HG02571 (cell line): ENCODE results near the gene RHOT1.
"Not testable (repeated sequence)": the region's sequence is repeated elsewhere in the genome, so short reads cannot be mapped to it uniquely, and the experiment has no call there.

ENCODE experiments used
- ATAC-seq: cut with Tn5 transposase; IDR thresholded peaks from one replicate; pipeline ENCODE4 v1.9.1; 2021; ENCODE audit warnings: mild to moderate bottlenecking, moderate library complexity; ENCODE audit not compliant: unreplicated experiment

The RHOT1 gene

DNA sequence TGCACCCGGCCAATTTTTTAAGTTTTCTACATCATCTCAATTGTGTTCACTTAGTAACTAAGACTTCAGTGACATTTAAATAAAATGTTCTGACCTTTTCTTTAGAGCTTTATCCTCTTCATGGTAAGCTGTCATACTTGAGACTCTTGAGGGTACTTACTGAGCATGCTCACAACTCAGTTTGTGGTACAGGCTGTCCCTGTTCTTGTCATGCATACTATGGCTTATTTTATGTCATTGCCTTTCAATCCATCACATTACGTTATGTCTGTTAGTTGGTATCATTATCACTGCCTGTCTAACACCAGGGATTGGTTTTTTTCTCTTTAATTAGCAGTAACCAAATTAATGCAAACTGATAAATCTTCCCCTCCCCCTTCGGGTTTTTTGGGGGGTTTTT, 81.4 kb downstream of the RHOT1 start:
- ATAC-seq: no peak

DNA sequence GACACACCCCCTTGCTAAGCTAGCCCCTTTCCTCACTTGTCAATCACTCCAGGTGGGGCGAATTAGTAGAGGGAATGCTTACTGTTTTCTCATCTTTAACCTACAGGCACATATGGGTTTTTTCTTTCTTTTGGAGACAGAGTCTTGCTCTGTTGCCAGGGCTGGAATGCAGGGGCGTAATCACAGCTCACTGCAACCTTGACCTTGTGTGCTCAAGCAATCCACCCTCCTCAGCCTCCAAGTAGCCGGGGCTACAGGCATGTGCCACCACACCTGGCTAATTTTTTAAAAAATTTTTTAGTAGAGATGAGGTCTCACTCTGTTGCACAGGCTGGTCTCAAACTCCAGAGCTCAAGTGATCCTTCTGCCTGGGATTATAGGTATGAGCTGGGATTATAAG, 84.6 kb downstream of the RHOT1 start:
- ATAC-seq: no peak

DNA sequence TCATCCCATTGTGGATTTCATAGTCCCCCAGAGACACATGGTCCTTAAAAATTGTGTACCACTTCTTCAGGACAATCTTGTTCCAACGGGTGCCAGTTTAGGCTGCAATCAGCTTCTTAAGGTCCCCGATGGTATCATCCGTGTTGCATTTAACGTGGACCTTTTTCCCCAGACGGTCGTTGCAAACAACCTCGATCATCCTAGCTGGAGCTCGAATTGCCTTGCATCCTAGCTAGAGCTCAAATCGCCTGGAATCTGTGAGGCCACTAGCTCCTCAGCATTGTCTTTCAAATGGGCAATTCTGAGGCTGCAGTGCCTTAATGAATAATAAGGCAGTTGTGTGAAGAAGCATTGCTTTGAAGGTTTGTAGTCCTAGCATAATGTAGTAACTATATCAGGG, 85.6 kb downstream of the RHOT1 start:
- ATAC-seq: no peak

DNA sequence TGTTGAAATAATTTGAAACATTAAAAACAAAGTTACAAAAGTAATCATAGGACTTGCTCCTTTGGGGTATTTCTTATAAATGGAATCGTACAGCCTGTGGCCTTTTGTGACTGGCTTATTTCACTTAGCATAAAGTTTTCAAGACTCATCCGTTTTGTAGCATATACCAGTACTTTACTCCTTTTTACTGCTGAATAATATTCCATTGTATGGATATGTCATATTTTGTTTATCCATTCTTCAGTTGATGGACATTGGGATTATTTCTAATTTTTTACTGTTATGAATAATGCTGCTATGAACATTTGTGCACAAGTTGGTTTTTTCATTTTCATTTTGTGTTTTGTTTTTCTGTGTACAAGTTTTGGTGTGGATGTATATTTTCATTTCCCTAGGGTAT, 93.3 kb downstream of the RHOT1 start:
- no peak for ATAC-seq

DNA sequence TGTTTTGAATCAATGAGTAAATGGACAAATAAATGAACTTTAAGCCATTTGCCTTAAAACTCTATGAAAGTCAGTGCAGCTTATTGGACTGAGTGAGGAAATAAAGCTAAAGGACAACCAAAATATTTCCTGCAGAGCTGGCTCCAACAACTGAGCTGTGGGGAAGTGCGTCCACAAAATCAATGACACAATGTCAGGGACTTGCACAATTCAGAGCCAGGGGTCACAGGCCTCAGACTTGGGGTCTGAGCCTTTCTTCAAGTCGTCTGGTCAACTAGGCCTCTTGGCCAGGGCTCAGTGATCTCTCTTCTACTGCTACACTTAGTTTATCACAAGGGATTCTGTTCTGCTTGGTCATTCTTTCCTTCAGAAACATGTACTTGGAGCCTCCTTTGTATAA, 97.2 kb downstream of the RHOT1 start:
- ATAC-seq: no peak

DNA sequence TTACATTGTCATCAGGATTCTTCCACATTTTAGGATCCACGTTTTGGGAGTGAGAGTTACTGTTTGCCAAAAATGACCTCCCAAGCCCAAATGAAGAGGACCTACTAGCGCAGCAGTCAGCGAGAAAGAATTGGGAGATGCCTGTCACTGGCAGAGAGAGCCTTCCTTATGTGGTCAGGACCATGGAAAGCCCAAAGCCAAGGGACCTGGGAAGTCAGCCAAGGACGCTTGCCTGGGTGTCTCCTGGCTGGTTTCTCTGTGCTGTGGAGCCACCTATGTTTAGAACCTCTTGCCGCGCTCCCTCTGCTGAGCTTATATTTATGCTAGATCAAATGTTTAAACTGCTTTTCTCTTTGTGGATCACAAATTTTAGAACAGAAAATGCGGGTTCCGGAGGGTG, 98.4 kb downstream of the RHOT1 start:
- ATAC-seq: no peak

DNA sequence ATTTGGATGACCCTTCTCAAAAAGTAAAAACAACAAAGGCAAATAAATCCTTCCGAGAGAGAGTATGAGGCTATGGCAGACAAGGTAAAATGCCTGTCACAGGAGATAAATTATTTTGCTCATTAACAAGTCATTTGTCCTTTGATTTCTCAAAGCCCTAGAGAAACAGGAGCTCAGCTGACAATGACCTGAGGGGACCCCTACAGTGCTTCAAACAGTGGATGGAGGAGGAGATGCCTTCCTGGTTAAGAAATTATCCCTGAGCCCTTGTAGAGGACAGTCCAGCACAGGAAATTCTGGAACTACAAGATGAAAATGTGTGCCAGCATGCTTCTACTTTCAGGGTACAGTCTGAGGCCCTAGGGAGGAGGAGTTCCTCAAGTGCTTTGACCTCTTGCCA, 99.3 kb downstream of the RHOT1 start:
- ATAC-seq: no peak

DNA sequence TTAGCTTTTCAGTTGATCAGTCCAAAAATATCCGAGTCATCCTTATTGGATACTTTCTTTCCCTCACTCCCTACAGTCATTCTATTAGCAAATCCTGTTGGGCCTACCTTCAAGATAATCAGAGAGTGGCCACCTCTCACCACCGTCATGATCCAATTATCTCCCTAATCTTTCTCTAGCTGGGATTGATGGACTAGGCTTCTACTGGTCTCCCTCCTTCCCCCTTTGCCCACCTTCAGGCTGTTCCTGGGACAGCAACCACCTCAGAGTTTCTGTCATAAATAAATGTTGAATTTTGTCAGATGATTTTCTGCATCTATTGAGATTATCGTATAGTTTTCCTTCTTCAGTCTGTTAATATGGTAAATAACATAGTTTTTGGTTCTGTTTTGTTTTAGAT, 107.2 kb downstream of the RHOT1 start:
- ATAC-seq: no peak

DNA sequence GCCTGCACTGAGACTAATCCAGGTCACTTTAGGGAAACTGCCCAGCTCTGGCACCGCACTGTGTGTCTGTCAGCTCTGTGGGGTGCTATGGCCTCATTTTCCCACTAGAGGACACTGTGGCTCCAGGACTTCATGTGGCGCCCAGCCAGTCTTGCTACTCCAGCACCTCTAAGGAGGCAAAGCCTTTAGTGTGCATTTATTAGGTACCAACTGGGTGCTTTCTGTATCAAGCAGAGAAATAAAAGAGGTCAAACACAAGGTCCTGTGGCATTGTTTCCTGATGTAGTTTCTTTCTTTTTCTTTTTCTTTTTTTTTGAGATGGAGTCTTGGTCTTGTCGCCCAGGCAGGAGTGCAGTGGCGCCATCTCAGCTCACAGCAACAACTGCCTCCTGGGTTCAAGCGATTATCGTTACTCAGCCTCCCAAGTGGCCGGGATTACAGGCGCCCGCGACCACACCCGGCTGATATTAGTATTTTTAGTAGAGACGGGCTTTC, 110.9 kb downstream of the RHOT1 start:
- no peak for ATAC-seq

DNA sequence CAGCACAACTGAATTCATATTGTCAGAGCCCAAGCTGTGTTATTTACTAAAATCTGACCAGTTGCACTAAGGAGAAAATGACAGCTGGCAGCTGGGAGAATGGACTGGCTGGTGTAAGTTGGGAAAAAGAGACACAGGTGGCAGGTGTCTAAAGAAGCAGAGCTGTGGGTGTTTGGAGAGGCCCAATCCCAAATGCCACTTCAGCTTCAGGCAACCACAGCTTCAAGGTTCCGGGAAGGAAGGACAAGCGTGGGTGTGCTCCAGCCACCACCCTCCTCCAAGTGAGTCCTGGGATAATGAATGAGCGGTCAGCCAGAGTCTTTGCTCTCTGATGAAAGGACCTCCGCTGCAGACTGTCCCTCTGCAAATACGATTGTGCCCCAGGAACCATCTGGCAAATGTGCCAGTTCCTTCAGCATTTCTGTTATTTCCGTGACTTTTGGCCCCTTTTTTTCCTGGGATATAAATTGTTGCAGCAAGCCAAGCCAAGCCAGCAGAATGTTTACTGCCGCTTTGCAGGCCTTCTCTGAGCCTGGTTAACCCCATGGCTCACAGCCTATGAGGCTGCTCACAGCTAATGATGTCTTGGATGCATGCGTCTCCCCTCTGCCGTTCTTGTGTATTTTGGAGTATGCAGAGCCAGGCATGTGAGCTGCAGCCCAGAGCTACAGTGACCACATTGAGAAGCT, 113.9 kb downstream of the RHOT1 start:
- no peak for ATAC-seq

DNA sequence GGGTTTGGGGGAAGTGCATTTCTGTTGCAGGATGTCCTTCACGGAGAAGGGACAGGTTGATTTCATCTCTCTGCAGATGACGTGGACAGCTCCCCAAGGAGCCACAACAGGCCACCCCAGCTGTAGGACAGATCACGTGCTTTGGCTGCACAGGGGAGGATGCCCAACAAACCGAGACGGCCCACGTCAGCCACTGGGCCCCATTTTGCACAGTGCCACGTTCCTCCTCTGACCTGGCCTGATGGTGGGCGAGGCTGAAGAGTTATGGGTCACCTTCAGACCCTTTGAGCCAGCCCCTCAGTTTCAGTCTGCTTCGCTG, 114.4 kb downstream of the RHOT1 start:
- no peak for ATAC-seq

DNA sequence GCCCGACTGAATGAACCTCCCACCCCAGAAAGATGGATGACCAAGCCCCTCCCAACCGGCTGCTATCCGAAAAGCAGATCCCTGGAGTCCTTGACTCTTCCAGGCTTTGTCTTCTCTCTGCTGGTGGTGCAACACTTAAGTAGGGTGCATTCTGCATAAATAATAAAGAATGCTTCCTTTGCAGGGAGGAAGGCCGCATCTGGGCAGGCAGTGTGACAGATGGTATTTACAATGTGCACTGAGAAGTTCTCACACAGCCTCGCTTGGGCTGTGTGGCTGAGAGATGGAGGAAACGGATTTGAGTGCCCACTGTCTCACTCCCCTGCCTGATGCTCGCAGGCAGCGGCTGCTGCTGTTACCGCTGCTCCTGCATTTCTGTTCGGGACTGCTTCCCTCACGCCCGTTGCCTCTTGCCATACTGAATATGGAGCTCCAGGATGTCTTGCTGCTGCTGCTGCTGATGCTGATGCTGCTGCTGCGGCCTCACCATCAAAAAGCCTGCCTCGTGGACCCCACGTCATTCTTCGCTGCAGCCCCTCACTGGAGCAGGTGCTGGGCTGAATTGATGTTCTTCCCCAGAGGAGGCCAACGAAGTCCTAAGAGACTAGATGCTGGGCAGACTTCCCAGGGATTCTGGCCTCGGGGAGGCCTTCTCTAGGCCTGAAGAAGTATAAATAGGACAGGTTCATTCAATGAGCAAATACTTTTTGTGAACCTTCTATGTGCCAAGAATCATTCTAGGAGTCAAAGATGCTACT, 116.3 kb downstream of the RHOT1 start:
- ATAC-seq: no peak

DNA sequence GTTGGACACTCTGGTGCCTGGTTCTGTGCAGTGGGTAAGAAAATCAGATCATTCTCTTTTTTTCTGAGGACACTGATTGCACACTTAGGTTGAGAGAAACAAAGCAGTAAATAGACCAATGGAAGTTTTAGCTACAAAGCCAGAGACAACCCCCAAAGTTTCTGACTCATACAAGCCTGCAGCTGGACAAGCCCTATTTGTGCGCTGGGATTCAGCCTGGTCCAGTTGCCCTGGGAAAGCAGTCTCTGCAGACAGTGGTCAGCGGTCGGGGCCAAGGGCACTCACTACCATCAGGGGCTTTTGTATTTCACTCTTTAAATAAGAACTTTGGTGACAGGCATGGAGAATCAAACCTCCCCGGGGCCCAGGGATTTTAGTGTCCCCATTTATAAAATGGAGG, 117.3 kb downstream of the RHOT1 start:
- no peak for ATAC-seq

DNA sequence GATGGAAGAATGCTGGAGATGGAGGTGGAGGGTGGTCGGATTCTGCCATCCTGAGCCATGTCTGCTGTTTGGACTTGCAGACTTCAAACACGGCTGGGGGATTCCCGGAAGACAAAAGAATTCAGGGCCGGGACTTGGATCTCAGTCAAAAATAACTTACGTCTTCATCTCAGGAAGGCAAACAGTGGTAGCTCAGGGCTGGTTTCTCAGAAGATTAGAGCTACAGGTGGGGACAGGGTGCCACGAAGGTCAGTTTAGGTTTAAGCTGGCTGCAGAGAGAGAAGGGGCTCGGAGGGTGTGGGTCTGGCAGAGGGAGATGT, 119.1 kb downstream of the RHOT1 start:
- no peak for ATAC-seq

DNA sequence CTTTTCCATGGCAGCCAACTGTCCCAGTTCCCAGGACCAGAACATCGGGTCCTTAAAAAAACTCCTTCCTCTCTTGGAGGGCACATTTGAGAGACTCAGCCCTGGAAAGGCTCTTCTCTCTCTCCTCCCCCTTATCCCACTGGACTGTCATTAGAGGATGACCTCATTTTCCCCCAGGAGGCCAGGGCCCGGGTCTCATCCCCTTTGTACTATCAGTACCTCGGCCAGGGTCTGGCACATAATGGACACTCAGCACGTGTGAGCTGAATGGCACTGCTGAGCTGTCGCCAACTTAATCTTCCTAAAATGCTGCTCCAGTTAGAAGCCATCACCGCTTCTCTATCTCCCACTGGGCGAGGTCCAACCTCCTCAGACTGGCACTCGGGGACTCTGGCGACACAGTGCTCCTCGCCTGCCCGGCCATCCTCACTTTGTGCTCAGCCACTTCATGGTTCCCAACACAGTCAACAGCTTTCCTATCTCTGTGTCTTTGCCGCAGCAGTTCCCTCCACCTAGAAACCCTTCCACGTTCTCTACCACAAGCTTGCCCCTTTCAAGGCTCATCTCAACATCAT, 119.7 kb downstream of the RHOT1 start:
- no peak for ATAC-seq

DNA sequence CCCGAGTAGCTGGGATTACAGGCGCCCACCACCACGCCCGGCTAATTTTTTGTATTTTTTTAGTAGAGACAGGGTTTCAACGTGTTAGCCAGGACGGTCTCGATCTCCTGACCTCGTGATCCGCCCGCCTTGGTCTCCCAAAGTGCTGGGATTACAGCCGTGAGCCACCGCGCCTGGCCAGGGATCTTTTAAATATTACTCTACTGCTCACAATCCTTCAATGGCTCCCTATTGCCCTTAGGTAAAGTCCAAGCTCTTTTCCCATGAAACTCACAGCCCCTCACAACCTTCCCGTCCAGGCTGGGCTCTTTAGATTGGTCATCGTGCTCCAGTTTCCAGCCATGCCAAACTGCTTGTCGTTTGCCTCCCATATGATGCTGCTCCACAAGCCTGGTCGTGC, 121.2 kb downstream of the RHOT1 start:
- ATAC-seq: not testable (repeated sequence)

DNA sequence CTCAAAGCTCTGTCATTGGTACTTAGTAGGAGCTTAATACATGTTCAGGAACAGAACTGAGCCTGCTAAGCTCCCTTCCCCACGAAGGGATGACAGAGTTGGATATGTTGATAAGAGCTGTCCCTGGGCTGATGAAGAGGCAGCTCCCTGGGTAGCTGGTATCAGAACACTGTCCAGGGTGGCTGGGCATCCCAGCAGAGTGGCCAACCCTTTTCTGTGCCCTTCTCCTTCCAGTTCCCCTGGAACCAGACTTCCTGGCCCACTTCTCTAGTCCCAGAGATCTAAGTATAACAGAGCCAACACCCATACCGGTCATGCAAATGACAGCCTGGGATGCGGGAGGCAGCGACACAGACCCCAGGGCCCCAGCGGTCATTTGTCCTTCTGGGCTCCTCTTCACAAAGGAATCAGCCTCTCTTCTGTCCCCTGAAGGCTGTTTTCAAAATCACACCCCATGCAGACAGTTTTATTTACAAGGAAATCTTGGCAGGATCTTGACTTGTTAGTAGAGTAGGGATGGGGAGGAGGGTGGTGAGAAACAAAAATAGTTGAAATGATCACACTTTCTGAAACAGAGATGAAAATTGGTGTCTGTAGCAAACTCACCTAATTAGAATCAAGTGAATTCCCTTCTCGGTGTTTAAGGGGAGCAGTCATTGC, 122.0 kb downstream of the RHOT1 start:
- ATAC-seq: no peak

DNA sequence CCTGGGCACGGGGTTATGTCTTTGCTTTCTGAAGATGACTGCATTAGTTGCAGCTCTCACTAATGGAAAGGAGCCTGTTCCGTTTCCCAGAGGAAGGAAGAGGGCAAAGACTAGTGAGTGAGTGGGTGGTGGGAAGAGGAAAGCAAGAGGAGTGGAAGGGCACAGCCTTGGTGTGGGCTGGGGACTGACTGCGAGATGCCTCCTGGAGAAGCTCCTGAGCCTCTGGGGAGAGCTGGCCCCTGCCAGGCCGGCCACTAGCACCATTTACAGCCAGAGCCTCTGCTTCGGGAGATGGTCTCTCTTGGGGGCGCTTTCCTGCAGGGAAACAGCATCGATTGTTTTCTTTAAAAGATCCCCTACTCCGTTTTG, 122.5 kb downstream of the RHOT1 start:
- ATAC-seq: no peak

DNA sequence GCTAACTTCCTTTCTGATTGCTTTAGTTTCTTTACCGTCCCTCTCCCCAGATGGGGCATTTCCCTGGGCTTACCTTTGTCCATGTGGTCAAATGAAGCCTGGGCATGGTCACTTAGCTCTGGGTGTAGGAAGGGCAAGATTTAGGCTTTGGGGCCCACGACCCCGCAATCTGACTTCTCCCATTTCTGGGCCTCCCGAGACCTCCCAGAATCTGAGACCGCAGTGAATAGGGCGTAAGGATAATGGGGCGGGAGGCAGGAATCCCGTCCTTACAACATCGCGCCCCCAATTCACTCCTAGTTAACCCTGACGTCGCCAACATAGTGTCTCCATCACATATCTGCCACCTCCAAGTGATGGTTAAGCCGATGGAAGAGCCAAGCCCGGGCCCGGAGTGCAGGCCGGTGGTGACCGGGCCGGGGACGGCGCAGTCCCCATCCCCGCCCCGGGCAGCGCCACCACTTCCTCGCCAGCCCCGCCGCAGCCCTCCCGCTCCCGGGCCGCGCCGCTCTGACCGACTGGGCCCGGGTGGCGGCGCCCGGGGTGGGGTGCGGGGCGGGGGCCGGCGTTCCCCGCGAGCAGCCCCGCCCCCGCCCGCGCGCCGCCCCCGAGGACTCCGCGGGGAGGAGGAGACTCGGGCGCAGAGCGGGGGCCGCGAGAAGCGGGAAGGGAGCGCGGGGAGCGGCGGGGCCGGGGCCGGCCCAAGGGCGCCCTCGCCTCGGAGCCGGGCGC, 123.1 kb downstream of the RHOT1 start, which contains the start of gene RHBDL3:
TSS of gene RHBDL3 (plus strand) at position 641 of the 732 bp plus-strand sequence. CDS start 358 bp downstream, outside the sequence.
- no peak for ATAC-seq

DNA sequence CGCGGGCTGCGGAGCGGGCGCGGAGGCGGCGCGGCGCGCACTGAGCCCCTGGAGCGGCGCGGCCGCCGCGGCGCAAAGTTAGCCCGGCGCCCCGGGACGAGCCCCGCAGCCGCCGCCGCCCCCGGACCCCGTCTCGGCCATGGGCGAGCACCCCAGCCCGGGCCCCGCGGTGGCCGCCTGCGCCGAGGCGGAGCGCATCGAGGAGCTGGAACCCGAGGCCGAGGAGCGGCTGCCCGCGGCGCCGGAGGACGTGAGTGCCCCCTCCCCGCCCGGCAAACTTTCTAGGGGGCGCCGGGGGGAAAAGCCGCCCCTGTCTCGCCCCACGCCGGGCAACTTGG, 123.7 kb downstream of the RHOT1 start:
- no peak for ATAC-seq
